ENCODE data around the gene NECTIN4.

DNA sequence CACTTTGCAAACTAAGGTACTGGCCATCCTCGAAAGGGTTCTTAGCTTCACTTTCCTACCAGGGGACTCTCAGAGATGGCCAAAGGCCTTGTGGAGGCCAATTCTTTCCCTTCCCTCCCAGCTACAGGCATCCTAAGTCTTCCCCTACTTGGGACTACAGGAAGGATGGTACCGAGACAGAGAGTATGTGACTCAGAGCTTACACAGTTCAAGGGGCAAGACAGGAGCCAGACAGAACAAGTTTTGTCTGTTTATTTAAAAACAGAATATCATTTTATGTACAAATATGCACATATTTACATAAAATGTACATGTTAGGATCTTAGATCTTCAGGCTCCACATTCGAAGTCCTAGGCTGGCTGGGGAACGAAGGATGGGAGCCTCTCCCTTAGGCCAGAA is 18.6 kb downstream of the NECTIN4 start:
- TF ChIP-seq, protein P1, sequence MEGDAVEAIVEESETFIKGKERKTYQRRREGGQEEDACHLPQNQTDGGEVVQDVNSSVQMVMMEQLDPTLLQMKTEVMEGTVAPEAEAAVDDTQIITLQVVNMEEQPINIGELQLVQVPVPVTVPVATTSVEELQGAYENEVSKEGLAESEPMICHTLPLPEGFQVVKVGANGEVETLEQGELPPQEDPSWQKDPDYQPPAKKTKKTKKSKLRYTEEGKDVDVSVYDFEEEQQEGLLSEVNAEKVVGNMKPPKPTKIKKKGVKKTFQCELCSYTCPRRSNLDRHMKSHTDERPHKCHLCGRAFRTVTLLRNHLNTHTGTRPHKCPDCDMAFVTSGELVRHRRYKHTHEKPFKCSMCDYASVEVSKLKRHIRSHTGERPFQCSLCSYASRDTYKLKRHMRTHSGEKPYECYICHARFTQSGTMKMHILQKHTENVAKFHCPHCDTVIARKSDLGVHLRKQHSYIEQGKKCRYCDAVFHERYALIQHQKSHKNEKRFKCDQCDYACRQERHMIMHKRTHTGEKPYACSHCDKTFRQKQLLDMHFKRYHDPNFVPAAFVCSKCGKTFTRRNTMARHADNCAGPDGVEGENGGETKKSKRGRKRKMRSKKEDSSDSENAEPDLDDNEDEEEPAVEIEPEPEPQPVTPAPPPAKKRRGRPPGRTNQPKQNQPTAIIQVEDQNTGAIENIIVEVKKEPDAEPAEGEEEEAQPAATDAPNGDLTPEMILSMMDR (IDR thresholded peaks at IDR 0.05): no peak
- no peak for TF ChIP-seq POLR2A (IDR thresholded peaks at IDR 0.05)
